HG02973 (cell line): Measurements from ENCODE around the gene SGCG.

Source experiments
- ATAC-seq: cut with Tn5 transposase; IDR thresholded peaks from one replicate; pipeline ENCODE4 v1.9.1; 2021; ENCODE audit warnings: moderate library complexity; ENCODE audit not compliant: unreplicated experiment

SGCG gene

DNA sequence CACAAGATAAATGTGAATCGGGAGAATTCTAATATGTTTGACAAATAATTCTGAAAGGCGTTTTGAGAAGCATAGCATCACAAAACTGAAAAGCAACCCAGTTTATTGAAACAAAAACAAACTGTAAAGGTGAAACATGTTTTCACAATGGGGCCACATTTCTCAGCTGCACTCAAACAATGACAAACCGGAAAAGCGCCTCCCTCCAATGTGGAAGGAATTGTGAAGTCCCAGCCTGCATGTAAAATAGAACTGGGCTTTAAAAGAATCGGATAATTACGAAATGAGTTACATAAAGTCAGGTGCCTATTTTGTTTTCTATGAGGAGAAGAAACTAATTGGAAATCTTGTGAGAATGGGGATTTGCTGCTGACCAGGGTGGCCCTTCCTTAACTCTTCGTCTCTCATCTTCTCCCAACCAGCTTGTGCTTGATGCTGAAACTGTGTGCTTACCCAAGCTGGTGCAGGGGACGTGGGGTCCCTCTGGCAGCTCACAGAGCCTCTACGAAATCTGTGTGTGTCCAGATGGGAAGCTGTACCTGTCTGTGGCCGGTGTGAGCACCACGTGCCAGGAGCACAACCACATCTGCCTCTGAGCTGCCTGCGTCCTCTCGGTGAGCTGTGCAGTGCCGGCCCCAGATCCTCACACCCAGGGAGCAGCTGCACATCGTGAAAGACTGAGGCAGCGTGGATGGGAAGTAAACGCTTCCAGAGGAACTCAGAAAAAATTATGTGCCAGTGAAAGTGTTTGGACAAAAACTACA, 143.3 kb downstream of the SGCG start:
- no peak for ATAC-seq

DNA sequence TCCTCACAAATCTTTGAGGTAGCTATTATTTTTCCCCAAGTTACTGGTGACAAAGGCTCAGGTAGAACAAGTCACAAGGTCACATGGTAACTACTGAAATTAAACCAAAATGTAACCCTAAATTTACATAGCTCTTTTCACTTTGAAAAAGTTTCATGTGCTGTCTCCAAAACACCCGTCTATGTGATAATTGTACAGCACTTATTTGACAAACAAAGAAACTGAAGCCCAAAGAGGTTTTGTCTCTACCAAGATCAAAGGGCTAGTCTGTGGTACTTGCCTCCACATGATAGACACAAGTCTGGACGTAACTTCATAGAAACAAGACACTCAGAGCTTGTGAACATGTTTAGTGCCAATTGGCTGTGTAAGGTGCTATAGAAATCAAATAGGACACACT, 144.4 kb downstream of the SGCG start:
- ATAC-seq: no peak

DNA sequence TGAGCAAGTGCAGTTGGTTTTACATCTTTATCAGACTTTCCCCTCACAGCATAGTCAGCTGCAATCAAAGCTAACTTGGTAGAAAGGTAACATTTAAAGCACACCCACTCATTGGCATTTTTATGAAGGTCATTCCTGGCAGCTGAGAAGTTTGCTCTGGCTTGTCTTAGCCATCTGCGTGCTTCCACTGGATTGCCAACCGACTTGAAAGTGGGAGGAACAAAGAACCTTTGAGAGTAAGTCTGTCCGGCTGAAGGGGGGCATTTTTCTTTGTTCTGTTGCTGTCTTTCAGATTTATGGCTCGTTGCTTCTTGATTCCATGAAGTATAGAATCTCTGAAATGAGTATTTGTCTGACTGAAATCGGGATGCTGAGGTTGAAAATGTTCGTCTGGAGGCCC, 149.6 kb downstream of the SGCG start:
- ATAC-seq: no peak

DNA sequence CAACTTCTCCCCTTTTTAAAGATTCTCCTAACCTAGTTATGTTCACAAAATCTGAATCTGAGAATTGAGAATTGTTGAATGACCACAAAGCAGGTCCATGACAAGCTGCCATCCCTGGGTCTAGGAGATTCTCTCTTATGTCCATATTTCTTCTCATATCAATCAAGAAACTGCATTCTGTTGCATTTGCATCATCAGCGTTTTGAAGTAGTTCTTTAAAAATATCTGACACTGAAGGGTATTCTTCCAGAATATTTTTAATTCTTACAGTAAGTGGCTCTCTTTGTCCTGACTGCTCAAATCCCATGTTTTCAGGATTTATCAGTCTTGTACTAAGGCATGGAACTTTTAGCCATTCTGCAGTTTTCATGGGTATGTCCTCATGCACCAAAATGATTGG, 158.4 kb downstream of the SGCG start:
- ATAC-seq: no peak

DNA sequence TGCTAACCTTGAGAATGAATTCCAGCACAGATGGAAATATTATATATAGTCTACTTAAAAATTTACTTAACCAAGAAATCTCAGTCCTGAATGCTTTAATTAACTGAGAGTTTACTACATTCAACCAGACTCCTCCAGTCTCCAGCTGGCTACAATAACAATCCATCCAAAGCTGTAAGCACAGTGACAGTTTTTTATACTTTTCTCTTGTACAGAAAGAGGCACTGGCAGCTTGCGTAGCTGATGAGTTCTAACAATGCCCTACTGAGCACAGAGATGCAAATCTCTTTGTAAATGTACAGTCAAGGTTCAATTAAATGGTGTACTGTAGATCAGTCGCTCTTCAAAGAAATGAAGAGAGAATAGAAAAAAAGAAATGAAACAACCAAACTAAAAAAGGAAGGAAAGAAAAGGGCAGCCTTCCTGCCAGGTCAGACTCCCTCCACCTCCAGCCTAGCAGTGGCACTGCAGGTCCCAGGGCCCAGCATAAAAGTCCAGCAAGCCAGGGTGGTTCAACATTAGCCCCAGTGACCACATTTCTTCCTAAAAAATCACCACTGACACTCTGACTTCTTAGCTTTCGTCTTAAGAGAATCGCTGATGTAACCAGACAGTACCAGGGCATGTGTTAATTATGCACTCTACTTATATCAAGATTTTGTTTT, 164.3 kb downstream of the SGCG start:
- no peak for ATAC-seq

DNA sequence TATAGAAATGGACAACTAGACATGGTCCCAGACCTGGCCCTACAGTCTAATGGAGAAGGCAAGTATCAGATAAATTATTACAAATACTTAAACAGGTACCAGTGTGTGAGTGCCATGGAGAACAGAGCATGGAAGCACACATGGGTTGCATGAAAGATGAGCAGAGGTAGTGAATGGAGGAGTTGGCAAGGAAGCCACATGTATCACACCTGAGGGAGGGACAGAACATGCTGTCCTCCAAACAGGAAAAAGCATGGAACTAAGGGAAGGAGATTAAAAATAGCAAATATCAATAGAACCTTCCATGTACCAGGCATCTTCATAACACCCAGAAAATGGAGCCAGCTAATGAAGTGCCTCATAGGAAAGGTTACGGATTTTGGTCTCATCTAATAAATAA, 166.8 kb downstream of the SGCG start:
- no peak for ATAC-seq

DNA sequence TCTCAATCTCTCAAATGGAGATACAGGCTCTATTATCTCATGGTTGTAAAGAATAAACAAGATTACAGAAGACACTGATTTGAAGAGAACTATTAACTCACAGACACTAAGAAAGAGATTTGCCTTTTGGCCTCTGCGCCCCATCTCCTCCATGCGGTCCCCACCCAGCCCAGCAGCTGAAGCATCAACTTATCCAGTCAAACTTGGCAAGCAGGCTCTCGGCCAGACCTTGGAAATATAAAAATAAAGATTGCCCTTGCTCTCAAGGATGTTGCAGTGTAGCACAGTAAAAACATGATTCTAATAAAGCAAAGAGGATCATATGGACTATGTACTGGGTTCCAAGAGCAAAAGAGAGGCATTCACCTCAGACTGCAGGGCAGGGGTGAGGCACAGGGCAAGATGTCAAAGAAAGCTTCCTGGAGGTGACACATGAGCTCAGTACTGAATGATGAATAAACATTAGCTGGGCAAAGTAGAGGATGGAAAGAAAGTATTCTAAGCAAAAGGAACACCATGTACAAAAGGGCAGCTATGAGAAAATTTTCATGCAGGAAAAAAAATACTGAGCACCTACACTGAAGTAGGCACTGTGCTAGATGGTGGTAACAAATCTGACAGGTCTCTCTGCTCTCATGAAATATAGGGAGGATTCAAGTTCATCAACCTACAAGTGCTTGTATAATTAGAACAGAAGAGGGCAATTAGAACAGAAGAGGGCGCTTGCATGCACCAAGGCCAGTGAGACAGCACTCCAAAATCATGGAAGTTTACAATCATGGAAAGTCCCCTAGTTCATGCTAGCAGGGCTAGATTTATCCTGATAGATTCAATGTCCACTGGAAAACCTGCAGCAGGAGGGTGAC, 167.7 kb downstream of the SGCG start:
- ATAC-seq: no peak

DNA sequence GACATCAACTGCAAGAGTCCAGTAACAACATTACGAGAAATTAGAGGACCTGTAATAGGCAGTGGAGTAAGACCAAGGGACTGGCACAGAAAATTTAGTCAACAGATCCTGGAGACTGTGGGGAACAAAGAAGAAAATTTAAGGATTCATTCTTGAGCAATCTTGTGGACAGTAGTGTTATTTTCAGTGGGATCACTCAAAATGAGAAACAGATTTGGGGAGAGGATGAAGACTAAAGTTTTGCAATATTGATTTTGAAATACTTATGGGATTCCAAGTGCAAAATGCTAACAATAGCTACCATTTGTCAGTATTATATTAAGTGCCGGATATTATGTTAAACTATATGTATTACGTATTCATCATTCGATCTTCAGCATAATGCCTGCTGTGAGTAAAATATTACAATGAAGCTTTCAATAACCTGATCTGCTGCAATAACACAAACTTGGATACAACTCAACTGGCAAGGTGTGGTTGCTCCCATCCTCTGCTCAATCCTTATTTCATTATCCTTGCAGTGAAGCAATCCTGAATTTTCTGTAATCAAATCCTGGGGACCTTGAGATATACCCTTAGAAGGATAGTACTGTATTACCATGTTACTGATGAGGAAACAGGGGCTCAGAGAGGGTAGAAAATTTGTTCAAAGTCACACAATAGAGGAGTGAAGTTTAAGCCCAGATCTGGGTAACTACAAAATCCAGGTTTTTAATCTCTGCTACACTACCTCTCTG, 168.6 kb downstream of the SGCG start:
- ATAC-seq: no peak

DNA sequence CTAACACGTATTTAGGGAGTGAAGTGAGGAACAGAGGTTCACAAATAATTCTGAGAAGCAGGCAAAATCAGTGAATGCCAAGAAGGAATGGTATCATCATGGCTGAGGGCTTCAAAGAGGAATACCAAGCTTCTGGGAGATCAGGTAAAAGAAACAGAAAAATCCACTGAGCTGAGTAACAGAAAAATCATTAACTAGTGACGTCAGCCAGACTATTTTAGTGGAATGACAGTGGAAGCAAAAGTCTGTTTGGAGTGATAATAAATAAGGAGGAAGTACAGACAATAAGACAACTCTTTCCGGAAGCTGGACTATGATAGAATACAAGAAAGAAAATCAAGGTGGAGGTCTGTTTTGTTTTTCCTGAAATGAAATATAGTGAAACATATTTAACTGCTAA, 169.2 kb downstream of the SGCG start:
- ATAC-seq: no peak

DNA sequence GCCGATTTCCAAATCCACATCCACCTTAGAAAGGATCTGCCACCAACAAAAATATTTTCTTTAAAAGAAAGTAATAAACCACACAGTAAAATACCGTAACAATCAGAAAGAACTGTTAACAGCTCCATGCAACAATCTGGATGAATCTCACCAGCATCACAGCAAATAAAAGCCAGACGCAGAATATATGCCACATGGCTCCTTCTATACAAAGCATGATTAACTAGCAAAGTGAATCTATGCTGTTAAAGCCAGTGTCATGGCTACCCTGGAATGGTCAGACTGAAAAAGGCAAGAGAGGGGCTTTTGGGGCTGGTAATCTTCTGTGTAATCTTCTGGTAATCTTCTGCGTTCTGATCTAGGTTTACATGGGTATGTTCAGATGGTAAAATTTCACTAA, 171.4 kb downstream of the SGCG start:
- no peak for ATAC-seq

DNA sequence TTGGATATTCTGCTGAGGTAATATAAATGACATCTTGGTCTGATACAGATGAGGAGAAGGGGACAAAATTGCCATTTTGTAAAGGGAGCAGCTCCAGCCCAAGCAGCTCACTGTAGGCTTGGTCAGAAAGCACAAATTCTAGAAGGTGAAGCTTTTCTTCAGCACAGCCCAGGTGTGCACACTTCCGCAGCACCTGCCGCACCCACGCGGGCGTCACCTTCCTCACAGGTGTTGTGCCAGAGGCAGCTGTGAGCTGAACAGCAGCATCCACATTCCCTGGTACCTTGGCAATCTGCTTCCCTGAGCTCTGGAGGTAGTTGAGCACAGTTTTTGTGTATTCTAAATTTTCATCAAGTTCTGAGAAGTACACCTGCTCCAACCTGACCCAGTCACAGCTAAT, 173.7 kb downstream of the SGCG start:
- no peak for ATAC-seq

DNA sequence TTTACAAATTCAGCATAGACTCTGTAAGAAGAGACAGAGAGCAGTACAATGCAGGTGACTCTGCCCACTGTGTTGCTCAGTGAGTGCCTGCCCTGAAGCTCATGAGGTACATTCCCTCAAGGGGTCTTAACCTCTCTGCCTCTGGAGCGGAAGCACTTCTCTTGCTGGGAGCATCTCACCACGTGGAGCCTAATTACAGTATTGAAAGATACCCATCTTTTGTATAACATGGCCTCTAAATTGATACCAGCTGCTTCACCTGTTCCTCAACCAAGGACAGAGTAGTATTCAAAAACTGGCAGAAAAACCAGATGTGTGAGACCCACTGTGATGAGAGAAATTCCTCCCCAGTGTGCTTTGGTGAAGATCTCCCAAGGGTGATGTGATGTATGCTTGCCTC, 175.6 kb downstream of the SGCG start:
- ATAC-seq: no peak

DNA sequence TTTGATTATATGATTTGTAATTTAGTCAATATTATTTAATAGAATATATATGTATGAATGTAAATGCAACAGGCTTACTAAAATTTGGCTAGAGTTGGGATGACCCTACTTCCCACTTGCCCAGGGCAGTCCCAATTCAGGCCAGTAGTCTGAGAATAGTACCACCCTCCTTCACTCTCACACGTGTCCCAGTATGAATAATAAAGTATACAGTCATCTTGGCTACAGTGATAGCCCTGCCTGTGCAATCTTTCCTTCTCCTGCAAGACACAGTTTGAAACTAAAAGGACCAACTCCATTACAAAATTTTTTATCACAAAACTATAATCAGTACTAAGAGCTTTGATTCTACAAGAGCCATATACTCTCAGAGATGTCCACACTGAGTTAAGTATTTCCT, 176.6 kb downstream of the SGCG start:
- ATAC-seq: no peak

DNA sequence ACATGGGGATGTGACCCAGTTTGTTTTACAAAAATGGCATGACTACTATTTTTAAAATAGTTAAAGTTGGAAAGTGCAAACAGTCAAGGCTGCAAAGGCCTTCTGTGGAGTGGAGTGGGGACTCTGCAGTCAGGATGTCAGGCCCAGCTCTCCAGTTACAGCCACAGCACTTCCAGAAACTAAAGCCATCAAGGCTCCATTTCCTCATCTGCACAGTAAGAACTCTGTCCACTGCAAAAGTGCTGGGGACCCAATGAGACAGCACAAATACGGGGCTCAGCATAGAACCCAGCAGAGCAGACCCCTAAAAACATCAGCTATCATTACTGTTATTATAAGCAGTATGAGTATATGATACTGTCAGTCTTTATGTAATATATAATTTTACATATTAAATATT, 179.1 kb downstream of the SGCG start:
- no peak for ATAC-seq

DNA sequence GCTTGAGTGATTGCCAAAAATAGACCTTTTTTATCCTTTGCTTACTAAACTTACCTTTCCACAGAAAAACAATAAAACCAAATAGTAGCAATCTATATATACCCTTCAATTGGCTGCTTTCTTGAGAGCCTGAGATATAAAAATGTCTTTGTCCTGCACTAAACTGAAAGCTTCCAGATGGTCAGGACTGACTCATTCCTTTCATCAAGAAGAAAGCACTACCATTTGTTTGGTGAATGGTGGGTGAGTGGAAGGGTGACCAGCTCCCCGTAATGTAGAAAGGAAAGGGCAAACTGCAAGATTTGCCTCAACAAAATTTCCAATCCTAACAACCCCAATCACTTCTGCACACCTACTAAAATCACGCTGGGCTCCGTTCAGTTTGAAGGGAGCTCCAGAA, 184.9 kb downstream of the SGCG start:
- ATAC-seq: no peak

DNA sequence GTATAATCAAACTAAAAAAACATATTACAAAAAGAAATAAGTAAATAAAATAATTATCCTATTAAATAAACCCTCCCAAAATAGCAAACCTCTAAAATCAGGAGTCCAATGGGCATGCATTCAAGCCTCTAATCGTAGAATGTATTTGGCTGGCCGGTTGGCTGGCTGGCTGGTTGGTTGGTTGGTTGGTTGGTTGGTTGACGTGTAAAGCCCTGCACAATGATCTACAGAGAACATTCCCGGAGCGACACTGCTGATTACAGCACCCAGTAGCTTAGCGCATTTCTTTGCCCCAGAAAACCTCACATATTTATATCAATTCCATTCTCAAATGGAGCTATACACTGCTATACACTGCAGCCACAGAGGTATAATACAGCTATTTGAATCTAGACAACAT, 187.1 kb downstream of the SGCG start:
- no peak for ATAC-seq

DNA sequence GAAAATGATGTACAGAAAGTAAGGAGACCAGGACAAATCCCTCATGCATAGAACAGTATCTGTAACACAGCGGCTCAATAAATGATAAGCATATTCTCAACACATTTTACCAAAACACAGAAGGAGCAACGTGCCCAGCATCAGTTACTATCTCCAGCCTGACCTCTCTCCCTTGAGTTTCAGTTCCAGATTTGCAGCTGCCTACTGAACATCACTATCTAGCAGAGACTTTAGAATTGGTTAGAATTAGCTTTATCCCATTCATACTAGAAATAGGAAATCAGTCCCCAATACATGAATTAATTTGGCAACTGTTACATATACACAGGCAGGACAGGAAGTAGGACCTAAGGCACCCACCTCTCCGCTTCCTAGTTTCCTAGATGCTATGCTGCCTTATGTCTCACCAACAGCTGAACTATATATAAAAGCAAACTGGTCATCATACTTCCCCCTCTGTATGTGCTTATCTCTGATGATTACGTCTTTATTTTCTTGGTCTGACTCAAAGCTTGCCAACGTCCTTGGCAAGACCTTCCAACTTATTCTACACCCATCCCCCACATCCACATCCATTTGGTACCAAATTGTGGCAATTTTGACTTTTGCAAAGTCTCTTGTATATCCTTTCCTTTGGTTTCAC, 191.6 kb downstream of the SGCG start:
- no peak for ATAC-seq
